HG03064 (cell line): ENCODE measurements around the gene THAP5.

ENCODE experiments used
- ATAC-seq: cut with Tn5 transposase; IDR thresholded peaks from one replicate; pipeline ENCODE4 v1.9.1; 2021; ENCODE audit warnings: low read depth; ENCODE audit not compliant: unreplicated experiment

The THAP5 gene

GRCh38 chr7:108569381-108570145, at the start of gene THAP5, which contains the start of gene DNAJB9:
Gene THAP5, minus strand, starts transcription at chr7:108569706. Its CDS starts 137 bp downstream, at chr7:108569569.
Gene DNAJB9, plus strand, starts transcription at chr7:108569874. Its CDS starts 1,853 bp downstream, at chr7:108571727.
- peak; percentile 95 for ATAC-seq

- ATAC-seq = no peak
Observed at GRCh38 chr7:108618056-108618455, 48.5 kb upstream of the THAP5 start.

- no peak for ATAC-seq
Observed at GRCh38 chr7:108614896-108615295, 45.4 kb upstream of the THAP5 start.

- ATAC-seq = no peak
Observed at GRCh38 chr7:108613949-108614381, 44.5 kb upstream of the THAP5 start.

GRCh38 chr7:108613147-108613948, 43.8 kb upstream of the THAP5 start:
- no peak for ATAC-seq

GRCh38 chr7:108611268-108611667, 41.8 kb upstream of the THAP5 start:
- no peak for ATAC-seq

GRCh38 chr7:108609643-108610042, 40.1 kb upstream of the THAP5 start:
- ATAC-seq = no peak

- ATAC-seq = no peak
Observed at GRCh38 chr7:108605559-108606201, 36.2 kb upstream of the THAP5 start.

GRCh38 chr7:108604307-108605077, 35.0 kb upstream of the THAP5 start:
- no peak for ATAC-seq

- no peak for ATAC-seq
Observed at GRCh38 chr7:108603656-108604306, 34.3 kb upstream of the THAP5 start.

GRCh38 chr7:108600399-108600798, 30.9 kb upstream of the THAP5 start:
- ATAC-seq = no peak

- no peak for ATAC-seq
Observed at GRCh38 chr7:108598914-108599580, 29.5 kb upstream of the THAP5 start.

- ATAC-seq = no peak
Observed at GRCh38 chr7:108598153-108598552, 28.6 kb upstream of the THAP5 start.

- ATAC-seq = no peak
Observed at GRCh38 chr7:108596560-108596959, 27.1 kb upstream of the THAP5 start.

GRCh38 chr7:108592646-108593201, 23.2 kb upstream of the THAP5 start:
- no peak for ATAC-seq

GRCh38 chr7:108590606-108591005, 21.1 kb upstream of the THAP5 start:
- no peak for ATAC-seq

GRCh38 chr7:108589874-108590273, 20.4 kb upstream of the THAP5 start:
- ATAC-seq = no peak

GRCh38 chr7:108589199-108589598, 19.7 kb upstream of the THAP5 start:
- no peak for ATAC-seq

GRCh38 chr7:108586274-108586710, 16.8 kb upstream of the THAP5 start:
- ATAC-seq = no peak
